ENCODE measurements around the gene SPINK4. TPM values are rescaled to one million over a fixed set of nuclear protein-coding genes. Genes with fewer than 3 reads are reported as not detected.

The SPINK4 gene
- total RNA-seq, 2 experiments from 2014 or later: not detected

DNA sequence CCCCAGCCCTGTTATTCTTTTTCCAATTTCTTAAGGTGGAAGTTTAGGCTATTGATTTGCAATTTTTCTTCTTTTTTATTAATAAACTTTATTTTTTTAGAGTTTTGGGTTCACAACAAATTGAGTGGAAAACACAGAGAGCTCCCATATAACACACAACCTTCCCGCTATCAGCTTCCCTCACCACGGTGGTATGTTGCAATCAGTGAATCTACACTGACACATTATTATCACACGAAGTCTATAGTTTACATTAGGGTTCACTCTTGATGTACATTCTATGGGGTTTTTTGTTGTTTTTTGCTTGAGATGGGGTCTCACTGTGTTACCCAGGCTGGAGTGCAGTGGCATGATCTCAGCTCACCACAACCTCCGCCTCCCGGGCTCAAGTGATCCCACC lies 45.5 kb downstream of the SPINK4 start:
- no peak overlapping the region for H3K4me3 ChIP-seq (ENCODE audit: low read length)
- no peaks in the 10 kb centered on the region for H3K27me3 ChIP-seq (ENCODE audit: control insufficient read depth in 1 of 2, insufficient read depth in 2 of 2, low read length in 2 of 2)
- ATAC-seq (ENCODE audit: poor library complexity): no peak
- no peak overlapping the region for H3K4me3 Mint-ChIP-seq
- peaks cover 44% of the 10 kb centered on the region for H3K36me3 Mint-ChIP-seq (ENCODE audit: low read depth)
- peaks cover 20% of the 10 kb centered on the region for H3K4me1 ChIP-seq (ENCODE audit: insufficient read depth, low read length)
- no peaks in the 10 kb centered on the region for H3K9me3 ChIP-seq (ENCODE audit: control insufficient read depth in 1 of 2, insufficient read depth in 1 of 2, low read length in 2 of 2)
- H3K27ac ChIP-seq (ENCODE audit: low read depth in 1 of 2, low read length in 2 of 2): no peak overlapping the region
- no peaks in the 10 kb centered on the region for H3K9me3 Mint-ChIP-seq
- peaks cover 20% of the 10 kb centered on the region for H3K36me3 ChIP-seq (ENCODE audit: insufficient read depth, low read length)
- no peak overlapping the region for H3K27ac Mint-ChIP-seq
- intact Hi-C loops (cut with DNase I, micrococcal nuclease): loop anchor here in 1 of 2 experiments (5.0 to 10.0 kb wide), 3 partner anchors 182 to 711 kb away; partner anchors contain the start of gene NDUFB6
- TF ChIP-seq, protein P1, sequence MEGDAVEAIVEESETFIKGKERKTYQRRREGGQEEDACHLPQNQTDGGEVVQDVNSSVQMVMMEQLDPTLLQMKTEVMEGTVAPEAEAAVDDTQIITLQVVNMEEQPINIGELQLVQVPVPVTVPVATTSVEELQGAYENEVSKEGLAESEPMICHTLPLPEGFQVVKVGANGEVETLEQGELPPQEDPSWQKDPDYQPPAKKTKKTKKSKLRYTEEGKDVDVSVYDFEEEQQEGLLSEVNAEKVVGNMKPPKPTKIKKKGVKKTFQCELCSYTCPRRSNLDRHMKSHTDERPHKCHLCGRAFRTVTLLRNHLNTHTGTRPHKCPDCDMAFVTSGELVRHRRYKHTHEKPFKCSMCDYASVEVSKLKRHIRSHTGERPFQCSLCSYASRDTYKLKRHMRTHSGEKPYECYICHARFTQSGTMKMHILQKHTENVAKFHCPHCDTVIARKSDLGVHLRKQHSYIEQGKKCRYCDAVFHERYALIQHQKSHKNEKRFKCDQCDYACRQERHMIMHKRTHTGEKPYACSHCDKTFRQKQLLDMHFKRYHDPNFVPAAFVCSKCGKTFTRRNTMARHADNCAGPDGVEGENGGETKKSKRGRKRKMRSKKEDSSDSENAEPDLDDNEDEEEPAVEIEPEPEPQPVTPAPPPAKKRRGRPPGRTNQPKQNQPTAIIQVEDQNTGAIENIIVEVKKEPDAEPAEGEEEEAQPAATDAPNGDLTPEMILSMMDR (IDR thresholded peaks at IDR 0.05): no peak
- POLR2A ChIA-PET: interaction anchor here (1.5 kb wide), 1 partner anchor 209 kb away, joined by 3 read pairs; the partner anchor contains the start of gene SMU1
- CTCF ChIA-PET: no interaction called here
- no peaks in the 10 kb centered on the region for H3K27me3 Mint-ChIP-seq
- no peak for DNase-seq
- peaks cover 19% of the 10 kb centered on the region for H3K4me1 Mint-ChIP-seq (ENCODE audit: low read depth)

DNA sequence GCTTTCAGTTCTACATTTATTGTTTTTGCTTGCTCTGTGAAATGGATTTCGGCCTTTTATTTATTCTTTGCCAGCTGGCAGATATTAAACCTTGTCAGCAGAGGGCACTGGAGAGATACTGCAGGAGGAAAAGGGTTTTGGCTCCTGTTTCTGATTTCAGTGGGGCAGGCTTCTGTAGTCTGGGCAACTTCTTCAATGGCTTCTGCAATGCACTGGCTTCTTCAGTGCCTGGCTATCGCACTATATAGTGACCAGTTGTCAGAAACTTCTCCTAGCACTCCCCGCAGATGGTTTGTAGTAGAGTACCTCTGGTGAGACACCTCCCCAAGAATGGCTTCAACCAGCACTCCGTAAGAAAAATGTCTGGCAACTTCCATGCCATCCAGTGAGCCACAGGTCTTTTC lies 47.1 kb downstream of the SPINK4 start:
- intact Hi-C loops (cut with DNase I, micrococcal nuclease): loop anchor here (2.0 to 10.0 kb wide), 4 partner anchors 180 to 712 kb away; partner anchors contain the start of gene NDUFB6 (in 1 of the 2)

DNA sequence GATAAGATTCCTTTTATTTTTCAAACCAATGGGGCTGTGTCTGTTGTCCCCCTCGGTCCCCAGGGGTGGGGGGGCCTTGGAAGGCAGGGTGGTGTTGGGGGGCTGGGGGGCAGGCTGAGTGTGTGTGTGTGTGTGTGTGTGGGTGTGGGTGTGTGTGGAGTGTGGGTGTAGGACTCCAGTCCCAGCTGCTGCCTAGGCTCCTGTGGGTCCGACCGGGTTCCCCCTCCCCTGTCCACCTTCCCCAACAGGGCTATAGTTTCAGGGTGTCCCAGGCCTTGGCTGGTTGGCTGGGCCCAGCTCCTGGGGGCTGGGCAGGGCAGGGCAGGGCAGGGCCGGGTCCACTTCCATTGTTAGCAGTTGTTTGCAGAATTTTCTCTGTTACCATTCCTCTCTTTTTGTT lies 48.3 kb downstream of the SPINK4 start:
- H3K4me1 ChIP-seq (ENCODE audit: insufficient read depth, low read length): peaks cover 47% of the 10 kb centered on the region
- H3K4me3 ChIP-seq (ENCODE audit: low read length): no peak overlapping the region
- Mint-ChIP-seq H3K4me1 (ENCODE audit: low read depth) (peaks cover 44% of the 10 kb centered on the region), H3K36me3 (ENCODE audit: low read depth) (peaks cover 42% of the 10 kb centered on the region), H3K27ac (peak overlapping the region; percentile 99), H3K27me3 (no peaks in the 10 kb centered on the region), H3K4me3 (no peak overlapping the region), H3K9me3 (no peaks in the 10 kb centered on the region)
- no peaks in the 10 kb centered on the region for H3K9me3 ChIP-seq (ENCODE audit: control insufficient read depth in 1 of 2, insufficient read depth in 1 of 2, low read length in 2 of 2)
- H3K36me3 ChIP-seq (ENCODE audit: insufficient read depth, low read length): peaks cover 9% of the 10 kb centered on the region
- intact Hi-C loops (cut with DNase I, micrococcal nuclease): loop anchor here in 1 of 2 experiments (5.0 to 10.0 kb wide), 3 partner anchors 179 to 713 kb away; partner anchors contain the start of gene NDUFB6
- ChIA-PET POLR2A (interaction anchor here (1.0 to 1.8 kb wide), 2 partner anchors 24 to 186 kb away, joined by 4 to 6 read pairs; partner anchors contain the start of genes BAG1, CHMP5 and NOL6), CTCF (interaction anchor here (1.6 to 2.0 kb wide), 4 partner anchors 12 to 87 kb away, joined by 4 to 8 read pairs (median 6); partner anchors contain the start of genes BAG1 and CHMP5)
- ATAC-seq (ENCODE audit: poor library complexity): no peak
- peak overlapping the region in 1 of 2 donors; percentile 94 for H3K27ac ChIP-seq (ENCODE audit: low read depth in 1 of 2, low read length in 2 of 2)
- no peaks in the 10 kb centered on the region for H3K27me3 ChIP-seq (ENCODE audit: control insufficient read depth in 1 of 2, insufficient read depth in 2 of 2, low read length in 2 of 2)
- DNase-seq: peak in 1 of 14 experiments; percentile 34
- TF ChIP-seq, protein P1 (IDR thresholded peaks at IDR 0.05): no peak

More for the DNA sequence above, 47.1 kb downstream of the SPINK4 start:
- H3K4me1 ChIP-seq (ENCODE audit: insufficient read depth, low read length): peaks cover 36% of the 10 kb centered on the region
- H3K27me3 ChIP-seq (ENCODE audit: control insufficient read depth in 1 of 2, insufficient read depth in 2 of 2, low read length in 2 of 2): no peaks in the 10 kb centered on the region
- Mint-ChIP-seq H3K27me3 (no peaks in the 10 kb centered on the region), H3K4me3 (peak overlapping the region; percentile 78), H3K4me1 (ENCODE audit: low read depth) (peaks cover 33% of the 10 kb centered on the region), H3K36me3 (ENCODE audit: low read depth) (peaks cover 43% of the 10 kb centered on the region), H3K27ac (peak overlapping the region; percentile 99), H3K9me3 (no peaks in the 10 kb centered on the region)
- CTCF ChIA-PET: interaction anchor here (0.6 to 2.0 kb wide), 19 partner anchors 9 to 180 kb away, joined by 3 to 17 read pairs (median 4); partner anchors contain the start of genes BAG1 and CHMP5
- no peaks in the 10 kb centered on the region for H3K9me3 ChIP-seq (ENCODE audit: control insufficient read depth in 1 of 2, insufficient read depth in 1 of 2, low read length in 2 of 2)
- no peak overlapping the region for H3K4me3 ChIP-seq (ENCODE audit: low read length)
- POLR2A ChIA-PET: interaction anchor here (0.6 to 1.8 kb wide), 4 partner anchors 9 to 212 kb away, joined by 3 to 6 read pairs (median 4); partner anchors contain the start of genes BAG1, CHMP5 and NOL6
- peak in 11 of 14 experiments; percentile 13 to 84 (median 45) for DNase-seq
- H3K27ac ChIP-seq (ENCODE audit: low read depth in 1 of 2, low read length in 2 of 2): peak overlapping the region in 1 of 2 donors; percentile 11
- H3K36me3 ChIP-seq (ENCODE audit: insufficient read depth, low read length): peaks cover 10% of the 10 kb centered on the region
- no peak for ATAC-seq (ENCODE audit: poor library complexity)
- TF ChIP-seq, protein P1 (IDR thresholded peaks at IDR 0.05): peak; percentile 84

All from CD4-positive, alpha-beta T cell (primary cell).